NCI-H2196 treated with DMSO at 0.1 percent for 48 hours (cell line): ENCODE data around the gene UPK1A.
A peak's percentile ranks its signal among the peaks of the same experiment; 100 is the strongest.
"Not testable (repeated sequence)": the region's sequence is repeated elsewhere in the genome, so short reads cannot be mapped to it uniquely, and the experiment has no call there.

ENCODE experiments used
- DNase-seq: peaks from one replicate; lab custom pipeline; 2025; ENCODE audit not compliant: unreplicated experiment; lab: John Stamatoyannopoulos, UW

The UPK1A gene

GRCh38 chr19:35689836-35690235 is 23.5 kb downstream of the UPK1A start:
- DNase-seq: no peak

- not testable (repeated sequence) for DNase-seq
These were observed 24.8 kb downstream of the UPK1A start for GRCh38 chr19:35691106-35691505.

- DNase-seq: no peak
These were observed 25.7 kb downstream of the UPK1A start for GRCh38 chr19:35692010-35692409.

GRCh38 chr19:35693422-35693821 is 27.1 kb downstream of the UPK1A start:
- DNase-seq: no peak

GRCh38 chr19:35693835-35694599 is 27.7 kb downstream of the UPK1A start:
- DNase-seq: peak; percentile 73

GRCh38 chr19:35695895-35696422 is 29.6 kb downstream of the UPK1A start:
- no peak for DNase-seq

GRCh38 chr19:35696835-35697234 is 30.5 kb downstream of the UPK1A start:
- DNase-seq: no peak

GRCh38 chr19:35702223-35703012 is 36.1 kb downstream of the UPK1A start:
- peak; percentile 97 for DNase-seq

- peak; percentile 28 for DNase-seq
These were observed 37.0 kb downstream of the UPK1A start for GRCh38 chr19:35703343-35703742.

GRCh38 chr19:35704218-35704617 is 37.9 kb downstream of the UPK1A start, which contains the start of gene ZBTB32:
TSS of gene ZBTB32 (plus strand) at chr19:35704558. CDS start at chr19:35714627, 10,069 bp downstream.
- no peak for DNase-seq

- no peak for DNase-seq
These were observed 42.1 kb downstream of the UPK1A start for GRCh38 chr19:35708391-35708790.

- DNase-seq: no peak
These were observed 44.7 kb downstream of the UPK1A start for GRCh38 chr19:35710784-35711723.

- no peak for DNase-seq
These were observed 46.5 kb downstream of the UPK1A start for GRCh38 chr19:35712567-35713505.

- no peak for DNase-seq
These were observed 47.2 kb downstream of the UPK1A start for GRCh38 chr19:35713506-35713850.

- no peak for DNase-seq
These were observed 47.7 kb downstream of the UPK1A start for GRCh38 chr19:35713904-35714495.

GRCh38 chr19:35714601-35715354 is 48.5 kb downstream of the UPK1A start:
- DNase-seq: no peak

GRCh38 chr19:35715355-35715809 is 49.1 kb downstream of the UPK1A start:
- DNase-seq: no peak

- no peak for DNase-seq
These were observed 49.9 kb downstream of the UPK1A start for GRCh38 chr19:35715981-35716800.
